Measurements from ENCODE around the gene RAB11A. TPM values are rescaled to one million over a fixed set of nuclear protein-coding genes. Genes with fewer than 3 reads are reported as not detected.
A peak's percentile ranks its signal among the peaks of the same experiment; 100 is the strongest.

RAB11A gene
- total and polyA plus RNA-seq, 2 donors (not counting 3 experiments of a cell fraction or from before 2014, with no cell fraction given) = 239 to 250 TPM

DNA sequence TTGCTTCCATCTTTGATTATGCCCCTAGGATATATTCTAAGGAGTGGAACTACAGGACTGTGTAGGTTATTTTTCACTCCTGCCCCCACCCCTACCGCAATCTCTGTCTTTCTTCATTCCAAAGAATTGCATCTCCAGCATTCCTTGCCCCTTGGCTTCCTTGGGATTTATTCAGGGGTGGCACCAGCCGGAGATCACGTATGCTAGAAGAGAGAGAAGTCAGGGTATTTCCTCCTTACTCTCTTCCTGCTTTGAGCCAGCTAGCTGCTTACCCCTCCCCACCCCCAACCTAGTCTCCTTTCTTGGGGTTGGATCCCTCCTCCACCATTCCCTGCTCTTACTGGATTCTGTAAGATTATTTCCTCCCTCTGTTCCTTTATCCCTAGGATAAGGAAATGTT, 42.2 kb upstream of the RAB11A start:
- TF ChIP-seq CTCF (IDR thresholded peaks at IDR 0.05; ENCODE audit: extremely low read depth in 1 of 2, insufficient read depth in 1 of 2, low read depth in 1 of 2, low read length in 2 of 2) (no peak), POLR2A (IDR thresholded peaks at IDR 0.05; ENCODE audit: low read depth, low read length) (no peak), MAX (IDR thresholded peaks at IDR 0.05; ENCODE audit: insufficient read depth, insufficient read length) (no peak), FOS (IDR thresholded peaks at IDR 0.05; ENCODE audit: borderline replicate concordance, insufficient read depth, low read length) (no peak), MYC (IDR thresholded peaks at IDR 0.05; ENCODE audit: low read depth, low read length) (no peak), EZH2 (IDR thresholded peaks at IDR 0.05; ENCODE audit: borderline replicate concordance, low read depth, low read length, severe bottlenecking) (no peak), POLR2AphosphoS5 (IDR thresholded peaks at IDR 0.05; ENCODE audit: insufficient read depth, low read depth, low read length) (no peak), GATA2 (IDR thresholded peaks at IDR 0.05; ENCODE audit: insufficient read depth, insufficient read length, low read depth, low read length) (no peak)
- no peaks in the 10 kb centered on the region for H4K20me1 ChIP-seq (replicated peaks; ENCODE audit: control insufficient read depth, extremely low read depth, insufficient read depth, low read length)
- H3K9me3 ChIP-seq (replicated peaks; ENCODE audit: control insufficient read depth, insufficient read depth, low read length) = no peaks in the 10 kb centered on the region
- no peaks in the 10 kb centered on the region for H3K27me3 ChIP-seq (ENCODE audit: control insufficient read depth in 2 of 2, insufficient read depth in 2 of 2, low read length in 2 of 2)
- H3K27ac ChIP-seq (ENCODE audit: insufficient read depth, low read depth, low read length) = no peak overlapping the region
- ChIA-PET CTCF (interaction anchor here (0.7 kb wide), 1 partner anchor 30 kb away, joined by 3 read pairs; no protein-coding TSS in a partner anchor), POLR2A (no interaction called here)
- FAIRE-seq = no peak
- no peak overlapping the region for H3K4me3 ChIP-seq (replicated peaks in 1 of 3; ENCODE audit: insufficient read depth in 1 of 3, low read depth in 1 of 3, low read length in 3 of 3)
- H3K4me1 ChIP-seq (ENCODE audit: control insufficient read depth, extremely low read depth, insufficient read depth, low read length) = peaks cover 4% of the 10 kb centered on the region
- H2AFZ ChIP-seq (ENCODE audit: low read depth, low read length) = peak overlapping the region; percentile 72
- DNase-seq (ENCODE audit: low read depth, low spot score) = no peak
- H3K9me1 ChIP-seq (replicated peaks; ENCODE audit: control insufficient read depth, extremely low read depth, insufficient read depth, low read length) = no peaks in the 10 kb centered on the region
- no peaks in the 10 kb centered on the region for H3K79me2 ChIP-seq (ENCODE audit: control insufficient read depth, insufficient read depth, low read length)
- H3K9ac ChIP-seq (replicated peaks; ENCODE audit: extremely low read depth, insufficient read depth, low read length) = no peak overlapping the region
- no peaks in the 10 kb centered on the region for H3K36me3 ChIP-seq (ENCODE audit: control insufficient read depth in 2 of 2, extremely low read depth in 1 of 2, insufficient read depth in 2 of 2, low read length in 2 of 2)
- BruUV-seq (replicated peaks) = no TSS peak
- dilution Hi-C loops (cut with MboI; ENCODE audit: extremely low pct_ligation_motif_present, low sequenced_read_pairs) (no loop called here), intact Hi-C loops (cut with micrococcal nuclease) (no loop called here)
- H3K4me2 ChIP-seq (ENCODE audit: insufficient read depth, low read length) = no peak overlapping the region

All from endothelial cell of umbilical vein (primary cell).